ENCODE data around the gene ADSS1. TPM values are rescaled to one million over a fixed set of nuclear protein-coding genes. Genes with fewer than 3 reads are reported as not detected.
"Not testable (repeated sequence)": the region's sequence is repeated elsewhere in the genome, so short reads cannot be mapped to it uniquely, and the experiment has no call there.

The ADSS1 gene
- total RNA-seq, 2 experiments from 2014 or later: 0.81 to 1.2 TPM

DNA sequence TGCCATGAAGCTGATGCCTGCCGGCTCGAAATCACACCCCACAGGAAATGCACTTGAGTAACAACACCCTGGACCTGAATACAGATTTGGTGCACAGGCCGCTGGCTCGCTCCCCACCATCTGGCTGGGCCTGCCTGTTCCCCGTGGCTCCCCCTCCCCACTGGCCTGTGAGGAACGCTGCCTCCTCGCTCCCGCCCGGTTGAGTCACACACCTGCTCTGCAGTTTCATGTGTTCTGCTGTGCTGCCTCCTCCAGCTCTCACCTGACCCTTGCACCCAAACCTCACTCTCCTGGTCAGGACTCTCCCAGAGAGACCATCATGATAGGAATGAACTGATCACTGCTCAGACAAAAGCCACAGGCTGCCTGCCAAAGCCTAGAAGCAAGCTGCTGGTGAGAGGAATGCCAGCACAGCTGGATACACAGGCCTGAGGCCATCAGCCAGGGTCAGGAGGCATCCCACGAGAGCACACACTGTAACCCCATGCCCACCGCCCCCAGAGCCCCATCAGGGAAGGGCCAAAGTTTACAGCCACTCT lies 25.2 kb downstream of the ADSS1 start:
- H3K27me3 Mint-ChIP-seq: no peaks in the 10 kb centered on the region
- no peak overlapping the region for H3K27ac Mint-ChIP-seq
- no peak overlapping the region for H3K4me3 Mint-ChIP-seq
- peaks cover 24% of the 10 kb centered on the region for H3K4me1 Mint-ChIP-seq
- no peak for DNase-seq
- H3K36me3 Mint-ChIP-seq (ENCODE audit: low read depth): peaks cover 9% of the 10 kb centered on the region
- ChIA-PET CTCF (interaction anchor here (1.1 to 2.7 kb wide), 4 partner anchors 8 to 270 kb away, joined by 3 to 10 read pairs (median 4); no protein-coding TSS in a partner anchor), POLR2A (no interaction called here)
- H3K9me3 Mint-ChIP-seq: no peaks in the 10 kb centered on the region

- no peak overlapping the region for H3K4me3 Mint-ChIP-seq
- ChIA-PET CTCF (interaction anchor here (0.8 to 4.0 kb wide), 8 partner anchors 12 to 131 kb away, joined by 3 to 15 read pairs (median 4); no protein-coding TSS in a partner anchor), POLR2A (no interaction called here)
- peaks cover 34% of the 10 kb centered on the region for H3K4me1 Mint-ChIP-seq
- H3K9me3 Mint-ChIP-seq: no peaks in the 10 kb centered on the region
- no peak for DNase-seq
- peaks cover 14% of the 10 kb centered on the region for H3K36me3 Mint-ChIP-seq (ENCODE audit: low read depth)
- H3K27ac Mint-ChIP-seq: no peak overlapping the region
- H3K27me3 Mint-ChIP-seq: no peaks in the 10 kb centered on the region
These were observed 26.2 kb downstream of the ADSS1 start for GRCh38 chr14:104750056-104750752.

DNA sequence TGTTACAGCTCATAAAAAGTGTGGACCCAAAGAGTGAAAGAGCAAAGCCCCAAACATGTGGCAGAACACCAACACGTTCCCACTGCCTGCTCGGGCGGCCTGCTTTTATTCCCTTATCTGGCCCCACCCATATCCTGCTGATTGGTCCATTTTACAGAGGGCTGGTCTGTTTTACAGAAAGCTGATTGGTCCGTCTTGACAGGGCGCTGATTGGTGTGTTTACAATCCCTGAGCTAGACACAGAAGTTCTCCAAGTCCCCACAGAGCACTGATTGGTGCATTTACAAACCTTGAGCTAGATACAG lies 26.7 kb downstream of the ADSS1 start:
- peak overlapping the region; percentile 50 for H3K4me3 Mint-ChIP-seq
- POLR2A ChIA-PET, H3K27me3 Mint-ChIP-seq, H3K9me3 Mint-ChIP-seq, DNase-seq: not testable (repeated sequence)
- CTCF ChIA-PET: interaction anchor here (0.7 to 4.0 kb wide), 9 partner anchors 12 to 131 kb away, joined by 3 to 15 read pairs (median 4); no protein-coding TSS in a partner anchor
- H3K4me1 Mint-ChIP-seq: peaks cover 38% of the 10 kb centered on the region
- H3K27ac Mint-ChIP-seq: peak overlapping the region; percentile 11
- peaks cover 18% of the 10 kb centered on the region for H3K36me3 Mint-ChIP-seq (ENCODE audit: low read depth)

GRCh38 chr14:104751539-104752422 lies 27.8 kb downstream of the ADSS1 start:
- POLR2A ChIA-PET: interaction anchor here (0.6 to 1.1 kb wide), 3 partner anchors 42 to 269 kb away, joined by 3 to 4 read pairs (median 3); partner anchors contain the start of gene CDCA4
- H3K27ac Mint-ChIP-seq: peak overlapping the region; percentile 95

DNA sequence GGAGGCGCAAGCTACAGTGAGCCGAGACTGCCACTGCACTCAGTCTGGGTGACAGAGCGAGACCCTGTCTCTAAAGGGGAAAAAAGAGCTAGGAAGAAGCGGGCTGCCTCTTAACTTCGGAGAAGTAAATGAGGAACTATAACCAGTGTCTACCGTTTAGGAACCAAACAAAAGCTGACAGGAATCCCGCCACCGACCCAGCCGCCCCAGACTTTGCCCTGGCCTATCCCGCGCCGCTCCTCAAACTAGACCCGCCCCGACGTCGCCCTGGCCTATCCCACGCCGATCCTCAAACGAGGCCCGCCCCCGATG lies 28.4 kb downstream of the ADSS1 start:
- Mint-ChIP-seq H3K4me1 (peaks cover 49% of the 10 kb centered on the region), H3K36me3 (ENCODE audit: low read depth) (peaks cover 31% of the 10 kb centered on the region), H3K27me3 (no peaks in the 10 kb centered on the region), H3K9me3 (no peaks in the 10 kb centered on the region), H3K4me3 (peak overlapping the region; percentile 85), H3K27ac (peak overlapping the region; percentile 95)
- no peak for DNase-seq
- CTCF ChIA-PET: interaction anchor here (0.5 to 4.0 kb wide), 13 partner anchors 10 to 1556 kb away, joined by 3 to 15 read pairs (median 6); partner anchors contain the start of gene ZBTB42
- POLR2A ChIA-PET: interaction anchor here (0.6 to 1.1 kb wide), 3 partner anchors 42 to 269 kb away, joined by 3 to 4 read pairs (median 3); partner anchors contain the start of gene CDCA4

More at GRCh38 chr14:104751539-104752422, 27.8 kb downstream of the ADSS1 start:
- DNase-seq: no peak
- Mint-ChIP-seq H3K9me3 (no peaks in the 10 kb centered on the region), H3K4me1 (peaks cover 43% of the 10 kb centered on the region), H3K36me3 (ENCODE audit: low read depth) (peaks cover 26% of the 10 kb centered on the region), H3K4me3 (peak overlapping the region; percentile 85), H3K27me3 (no peaks in the 10 kb centered on the region)
- CTCF ChIA-PET: interaction anchor here (0.7 to 4.0 kb wide), 16 partner anchors 9 to 738 kb away, joined by 3 to 15 read pairs (median 4); partner anchors contain the start of gene ZBTB42

DNA sequence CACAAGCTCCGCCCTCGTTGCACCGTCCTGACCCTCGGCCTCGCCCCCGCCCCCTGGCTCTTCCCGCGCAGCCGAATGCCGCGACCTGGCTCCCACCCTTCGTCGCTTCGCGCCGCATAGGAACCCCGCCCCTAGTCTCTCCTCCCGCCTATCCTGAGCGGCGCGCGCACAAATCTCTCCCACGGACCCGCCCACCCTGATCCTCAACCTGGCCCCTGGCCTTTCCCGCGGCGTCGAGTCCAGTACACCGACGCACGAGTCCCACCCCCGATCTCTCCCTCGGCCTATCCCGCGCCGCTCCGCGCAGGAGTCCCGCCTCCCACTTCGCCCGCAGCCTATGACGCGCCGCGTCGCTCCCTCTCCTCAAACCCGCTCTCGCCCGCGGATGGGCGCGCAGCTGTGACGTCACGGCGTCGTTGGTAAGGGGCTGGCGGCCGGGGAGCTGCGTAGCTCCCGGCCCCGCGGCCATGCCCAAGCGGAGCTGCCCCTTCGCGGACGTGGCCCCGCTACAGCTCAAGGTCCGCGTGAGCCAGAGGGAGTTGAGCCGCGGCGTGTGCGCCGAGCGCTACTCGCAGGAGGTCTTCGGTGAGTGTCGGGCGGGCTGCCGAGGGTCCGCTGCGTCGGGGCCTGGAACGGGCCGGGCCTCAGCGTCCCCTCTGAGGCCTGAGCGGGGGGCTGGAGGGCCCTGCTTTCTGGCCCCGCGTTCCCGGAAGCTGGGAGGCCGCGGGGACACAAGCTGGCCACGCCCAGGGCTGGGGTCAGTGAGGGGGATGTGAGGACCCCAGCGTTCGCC lies 28.9 kb downstream of the ADSS1 start, which contains the start of gene SIVA1:
TSS of gene SIVA1 (plus strand) at position 413 of the 793 bp plus-strand sequence. CDS start at position 468, 55 bp downstream.
- peaks cover 31% of the 10 kb centered on the region for H3K36me3 Mint-ChIP-seq (ENCODE audit: low read depth)
- peaks cover 54% of the 10 kb centered on the region for H3K4me1 Mint-ChIP-seq

DNA sequence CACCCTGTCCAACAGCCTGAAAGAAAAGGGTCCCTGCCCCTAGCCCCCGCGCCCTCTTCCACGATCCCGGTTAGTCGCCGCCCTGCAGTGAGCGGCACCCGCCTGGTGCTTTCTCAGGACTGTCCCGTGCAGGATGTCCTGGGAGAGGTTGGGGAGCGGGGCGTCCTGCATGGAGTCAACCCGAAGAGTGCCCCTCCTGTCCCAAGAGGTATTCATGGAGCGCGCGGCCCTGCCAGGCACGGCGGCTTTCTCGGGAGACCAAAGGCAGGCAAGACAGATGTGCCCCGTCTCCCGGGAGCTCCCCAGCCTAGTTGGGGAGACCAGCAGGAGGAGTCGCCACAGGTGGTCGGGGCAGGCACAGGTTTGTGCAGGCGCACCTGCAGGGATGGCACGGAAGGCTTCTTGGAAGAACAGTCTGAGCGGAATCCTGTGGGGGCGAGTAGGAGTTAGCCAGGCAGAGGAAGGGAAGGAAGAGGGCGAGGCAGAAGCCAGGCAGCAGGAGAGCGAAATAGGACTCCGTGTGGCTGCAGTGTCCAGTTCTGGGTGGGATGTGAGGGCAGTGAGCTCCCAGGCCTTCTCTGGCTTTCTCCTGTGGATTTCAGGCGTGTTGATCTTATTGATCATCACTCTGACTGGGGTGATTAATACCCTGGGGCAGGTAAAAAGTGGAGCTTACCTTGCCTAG lies 29.6 kb downstream of the ADSS1 start:
- ChIA-PET CTCF (interaction anchor here (0.9 to 4.0 kb wide), 11 partner anchors 10 to 1248 kb away, joined by 4 to 15 read pairs (median 6); partner anchors contain the start of gene ZBTB42), POLR2A (no interaction called here)
- peak overlapping the region; percentile 85 for H3K4me3 Mint-ChIP-seq

More for the DNA sequence above, 28.9 kb downstream of the ADSS1 start, which contains the start of gene SIVA1:
- Mint-ChIP-seq H3K9me3 (no peaks in the 10 kb centered on the region), H3K27me3 (no peaks in the 10 kb centered on the region), H3K27ac (peak within 1 kb of the TSS; percentile 95), H3K4me3 (peak within 1 kb of the TSS; percentile 85)
- DNase-seq: peak; percentile 100
- POLR2A ChIA-PET: interaction anchor here (1.0 to 1.1 kb wide), 2 partner anchors 73 to 268 kb away, joined by 3 read pairs; partner anchors contain the start of gene CDCA4
- CTCF ChIA-PET: interaction anchor here (0.5 to 4.0 kb wide), 15 partner anchors 11 to 1556 kb away, joined by 3 to 15 read pairs (median 6); partner anchors contain the start of gene ZBTB42

DNA sequence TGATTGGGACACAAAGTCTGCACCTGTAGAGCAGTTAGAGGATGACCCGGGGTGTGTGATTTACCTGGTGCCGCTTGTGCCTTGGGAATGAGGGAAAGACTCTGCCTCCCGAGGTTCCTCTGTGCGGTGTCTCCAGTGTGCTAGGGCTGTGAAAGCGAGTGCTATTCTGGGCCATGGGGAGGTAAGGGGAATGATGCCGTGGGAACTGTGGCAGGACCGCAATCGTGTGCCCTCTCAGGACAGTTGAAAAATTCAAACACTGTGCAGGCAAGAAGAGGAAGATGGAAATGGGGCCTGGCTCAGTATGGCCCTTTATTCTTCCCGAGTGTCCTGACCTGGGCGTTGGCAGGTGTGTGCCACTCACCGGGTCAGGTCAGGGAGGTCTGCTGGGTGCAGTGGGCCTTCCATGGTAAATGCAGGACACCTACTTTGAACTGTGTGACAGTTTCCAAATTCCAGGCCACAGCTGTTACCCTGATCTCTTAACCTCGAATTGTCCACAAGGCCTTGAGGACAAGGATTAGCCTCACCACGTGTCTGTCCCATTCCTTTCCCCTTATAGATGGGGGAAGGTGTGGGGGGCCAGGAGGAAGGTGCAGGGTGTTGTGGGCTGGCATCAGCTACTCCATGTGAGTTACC lies 30.3 kb downstream of the ADSS1 start:
- peaks cover 38% of the 10 kb centered on the region for H3K36me3 Mint-ChIP-seq (ENCODE audit: low read depth)
- H3K4me1 Mint-ChIP-seq: peaks cover 57% of the 10 kb centered on the region
- no peak for DNase-seq
- H3K27ac Mint-ChIP-seq: peak overlapping the region; percentile 86
- no peaks in the 10 kb centered on the region for H3K27me3 Mint-ChIP-seq
- no peaks in the 10 kb centered on the region for H3K9me3 Mint-ChIP-seq
- CTCF ChIA-PET: interaction anchor here (0.9 to 4.0 kb wide), 7 partner anchors 9 to 291 kb away, joined by 4 to 15 read pairs (median 6); partner anchors contain the start of gene ZBTB42
- POLR2A ChIA-PET: no interaction called here
- H3K4me3 Mint-ChIP-seq: peak overlapping the region; percentile 85

More for the DNA sequence above, 29.6 kb downstream of the ADSS1 start:
- no peaks in the 10 kb centered on the region for H3K27me3 Mint-ChIP-seq
- peaks cover 34% of the 10 kb centered on the region for H3K36me3 Mint-ChIP-seq (ENCODE audit: low read depth)
- H3K27ac Mint-ChIP-seq: peak overlapping the region; percentile 86
- no peaks in the 10 kb centered on the region for H3K9me3 Mint-ChIP-seq
- peaks cover 57% of the 10 kb centered on the region for H3K4me1 Mint-ChIP-seq
- no peak for DNase-seq

DNA sequence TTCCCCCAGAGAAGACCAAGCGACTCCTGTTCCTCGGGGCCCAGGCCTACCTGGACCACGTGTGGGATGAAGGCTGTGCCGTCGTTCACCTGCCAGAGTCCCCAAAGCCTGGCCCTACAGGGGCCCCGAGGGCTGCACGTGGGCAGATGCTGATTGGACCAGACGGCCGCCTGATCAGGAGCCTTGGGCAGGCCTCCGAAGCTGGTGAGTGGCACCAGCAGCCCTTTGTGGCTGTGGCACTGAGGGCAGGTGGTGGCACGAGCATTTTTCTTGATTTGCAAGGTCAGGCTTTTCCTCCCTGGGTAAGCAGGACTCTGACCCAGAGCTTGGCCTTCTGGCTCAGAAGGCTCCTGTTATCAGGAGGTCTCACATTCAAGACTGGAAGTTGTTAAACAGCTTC lies 31.6 kb downstream of the ADSS1 start:
- Mint-ChIP-seq H3K4me3 (no peak overlapping the region), H3K36me3 (ENCODE audit: low read depth) (peaks cover 41% of the 10 kb centered on the region), H3K4me1 (peaks cover 57% of the 10 kb centered on the region), H3K27me3 (no peaks in the 10 kb centered on the region), H3K27ac (peak overlapping the region; percentile 82), H3K9me3 (no peaks in the 10 kb centered on the region)
- CTCF ChIA-PET: interaction anchor here (1.3 to 2.3 kb wide), 3 partner anchors 14 to 71 kb away, joined by 4 to 6 read pairs (median 6); partner anchors contain the start of gene ZBTB42
- DNase-seq: no peak
- POLR2A ChIA-PET: no interaction called here

GRCh38 chr14:104756477-104757237 lies 32.6 kb downstream of the ADSS1 start:
- CTCF ChIA-PET: interaction anchor here (1.2 to 4.3 kb wide), 3 partner anchors 8 to 35 kb away, joined by 3 to 21 read pairs (median 3); no protein-coding TSS in a partner anchor
- Mint-ChIP-seq H3K4me3 (no peak overlapping the region), H3K4me1 (peaks cover 53% of the 10 kb centered on the region), H3K36me3 (ENCODE audit: low read depth) (peaks cover 47% of the 10 kb centered on the region), H3K9me3 (no peaks in the 10 kb centered on the region), H3K27me3 (no peaks in the 10 kb centered on the region), H3K27ac (peak overlapping the region; percentile 82)
- peak; percentile 38 for DNase-seq
- POLR2A ChIA-PET: no interaction called here

Data from activated CD4-positive, alpha-beta T cell treated with anti-CD3 and anti-CD28 coated beads, Interleukin-2, amount 10 ng/mL, durations not matched to agents 7 days and 5 days (primary cell).